D721Med (cell line): ENCODE data around the gene PRR27.

Experiments used
- DNase-seq: peaks from one replicate; pipeline ENCODE4 v3.0.0; 2011; ENCODE audit warnings: low spot score; ENCODE audit not compliant: insufficient read length
- FAIRE-seq: peaks from 2 replicates; lab custom pipeline; 2011; peaks lifted over from hg19 to GRCh38; lab: Jason Lieb, UNC
- TF ChIP-seq, protein P1 (sequence below): IDR thresholded peaks from 2 replicates; pipeline ENCODE4 v1.5.1; 2012; ENCODE audit warnings: mild to moderate bottlenecking, control low read depth; ENCODE audit not compliant: insufficient read depth; ENCODE audit errors: missing control alignments

The PRR27 gene

DNA sequence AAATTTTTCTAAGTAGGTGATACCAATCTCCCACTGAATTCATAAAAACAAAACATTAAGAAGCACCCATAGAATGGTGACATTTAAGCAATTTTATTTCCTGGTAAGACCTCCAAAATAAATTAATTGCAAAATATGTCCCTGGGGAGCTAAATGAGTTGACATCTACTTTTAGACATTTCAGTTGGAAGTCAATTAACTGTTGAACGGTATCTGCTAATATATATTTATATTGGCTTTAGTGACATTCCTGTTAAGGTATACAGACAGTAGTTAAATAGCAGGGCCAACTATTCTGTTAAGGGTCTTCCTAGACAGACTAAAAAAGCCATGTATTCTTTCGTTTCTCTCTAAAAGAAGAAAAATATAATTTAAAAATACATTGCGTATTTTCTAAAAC is at the start of gene PRR27:
Gene PRR27 (plus strand): TSS at position 301 of the 400 bp plus-strand sequence. CDS start 139 bp downstream, outside the sequence.
- DNase-seq (no peak), FAIRE-seq (no peak)
- TF ChIP-seq, protein P1, sequence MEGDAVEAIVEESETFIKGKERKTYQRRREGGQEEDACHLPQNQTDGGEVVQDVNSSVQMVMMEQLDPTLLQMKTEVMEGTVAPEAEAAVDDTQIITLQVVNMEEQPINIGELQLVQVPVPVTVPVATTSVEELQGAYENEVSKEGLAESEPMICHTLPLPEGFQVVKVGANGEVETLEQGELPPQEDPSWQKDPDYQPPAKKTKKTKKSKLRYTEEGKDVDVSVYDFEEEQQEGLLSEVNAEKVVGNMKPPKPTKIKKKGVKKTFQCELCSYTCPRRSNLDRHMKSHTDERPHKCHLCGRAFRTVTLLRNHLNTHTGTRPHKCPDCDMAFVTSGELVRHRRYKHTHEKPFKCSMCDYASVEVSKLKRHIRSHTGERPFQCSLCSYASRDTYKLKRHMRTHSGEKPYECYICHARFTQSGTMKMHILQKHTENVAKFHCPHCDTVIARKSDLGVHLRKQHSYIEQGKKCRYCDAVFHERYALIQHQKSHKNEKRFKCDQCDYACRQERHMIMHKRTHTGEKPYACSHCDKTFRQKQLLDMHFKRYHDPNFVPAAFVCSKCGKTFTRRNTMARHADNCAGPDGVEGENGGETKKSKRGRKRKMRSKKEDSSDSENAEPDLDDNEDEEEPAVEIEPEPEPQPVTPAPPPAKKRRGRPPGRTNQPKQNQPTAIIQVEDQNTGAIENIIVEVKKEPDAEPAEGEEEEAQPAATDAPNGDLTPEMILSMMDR: no peak

DNA sequence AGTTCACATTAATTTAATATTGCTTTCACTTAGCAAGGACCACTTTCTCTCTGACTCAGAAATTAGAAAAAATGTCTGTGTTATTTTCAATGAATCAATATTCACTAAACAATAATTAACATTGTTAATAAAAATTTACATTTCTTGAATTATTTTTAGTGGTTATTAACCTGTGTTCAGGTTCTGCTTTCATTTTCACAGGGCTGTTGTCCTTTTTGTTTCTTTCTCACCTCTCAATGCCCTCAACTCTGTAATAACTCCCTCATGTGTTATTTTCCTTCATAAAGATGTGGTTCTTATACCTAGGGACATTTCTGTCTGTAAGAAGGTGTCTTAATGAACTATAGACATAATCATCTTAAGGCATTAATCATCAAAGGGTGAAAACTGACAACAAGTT is 43.1 kb upstream of the PRR27 start:
- DNase-seq (no peak), FAIRE-seq (no peak)
- TF ChIP-seq, protein P1: no peak

DNA sequence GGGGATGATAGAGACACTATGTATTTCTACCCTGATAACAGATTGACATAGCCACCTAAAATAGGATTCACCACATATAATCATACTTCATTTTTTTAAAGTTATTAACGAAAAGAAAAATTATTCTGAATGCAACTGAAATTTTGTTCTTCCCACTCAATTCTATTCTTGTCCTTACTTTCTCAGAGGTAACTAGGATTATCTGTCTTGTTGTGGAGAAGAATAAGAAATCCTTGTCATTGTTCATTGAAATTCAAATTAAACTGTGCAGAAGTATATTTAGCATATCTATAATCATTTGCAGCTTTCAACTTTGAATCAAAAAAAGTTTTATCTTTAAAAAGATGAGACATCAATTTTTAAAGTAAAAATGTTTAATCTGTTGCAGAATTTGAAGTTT is 40.4 kb upstream of the PRR27 start:
- FAIRE-seq: no peak
- TF ChIP-seq, protein P1: no peak
- no peak for DNase-seq

DNA sequence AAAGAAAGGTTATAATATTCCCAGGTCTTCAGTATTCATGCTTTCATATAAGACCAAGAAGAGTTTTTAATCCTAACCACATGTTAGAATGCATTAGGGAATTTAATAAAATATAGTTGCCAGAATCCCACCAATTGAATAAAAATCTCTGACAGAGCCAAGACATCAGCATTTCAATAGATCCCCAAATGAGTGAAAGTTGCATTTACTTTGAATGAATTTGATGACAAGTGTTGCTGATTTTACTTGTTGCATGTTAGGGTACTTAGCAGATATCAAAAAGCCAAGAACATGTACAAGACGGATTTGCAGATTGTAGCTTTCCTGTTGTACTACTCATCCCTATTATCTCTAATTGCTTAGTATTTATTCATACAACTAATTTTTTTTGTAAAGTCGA is 39.9 kb upstream of the PRR27 start:
- no peak for FAIRE-seq
- TF ChIP-seq, protein P1: no peak
- no peak for DNase-seq

DNA sequence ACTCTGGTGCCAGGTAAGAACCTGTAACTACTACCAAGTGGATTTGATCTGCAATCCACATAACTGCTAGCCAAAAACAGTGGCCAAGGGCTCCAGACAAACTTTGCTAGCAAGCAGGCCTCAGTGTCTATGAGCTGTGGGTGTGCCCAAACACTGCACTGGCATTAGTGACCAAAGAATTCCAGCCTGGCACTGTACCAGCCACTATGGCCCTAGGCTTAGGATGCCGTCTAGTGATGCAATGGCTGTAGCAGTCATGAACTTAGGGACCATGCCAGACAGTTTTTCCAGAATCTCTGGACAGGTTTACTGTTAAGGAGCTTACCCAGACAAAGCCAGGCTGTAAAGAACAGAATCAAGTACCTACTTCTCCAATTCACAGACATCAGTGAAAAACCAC is 33.7 kb upstream of the PRR27 start:
- FAIRE-seq: no peak
- TF ChIP-seq, protein P1: no peak
- no peak for DNase-seq

DNA sequence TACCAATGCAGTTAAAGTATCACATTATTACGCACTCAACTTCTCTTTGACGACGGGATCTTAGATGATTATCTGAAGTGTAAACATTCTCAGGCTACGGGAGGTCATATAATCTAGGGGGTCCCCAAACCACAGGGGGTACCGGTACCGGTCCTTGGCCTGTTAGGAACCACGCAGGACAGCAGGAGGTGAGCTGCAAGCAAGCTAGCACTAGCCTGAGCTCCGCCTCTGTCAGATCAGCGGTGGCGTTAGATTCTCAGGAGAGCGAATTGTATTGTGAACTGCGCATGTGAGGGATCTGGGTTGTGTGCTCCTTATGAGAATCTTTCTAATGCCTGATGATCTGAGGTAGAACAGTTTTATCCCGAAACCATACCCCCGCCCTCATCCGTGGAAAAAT is 20.6 kb upstream of the PRR27 start:
- DNase-seq: no peak
- no peak for FAIRE-seq
- TF ChIP-seq, protein P1: no peak

DNA sequence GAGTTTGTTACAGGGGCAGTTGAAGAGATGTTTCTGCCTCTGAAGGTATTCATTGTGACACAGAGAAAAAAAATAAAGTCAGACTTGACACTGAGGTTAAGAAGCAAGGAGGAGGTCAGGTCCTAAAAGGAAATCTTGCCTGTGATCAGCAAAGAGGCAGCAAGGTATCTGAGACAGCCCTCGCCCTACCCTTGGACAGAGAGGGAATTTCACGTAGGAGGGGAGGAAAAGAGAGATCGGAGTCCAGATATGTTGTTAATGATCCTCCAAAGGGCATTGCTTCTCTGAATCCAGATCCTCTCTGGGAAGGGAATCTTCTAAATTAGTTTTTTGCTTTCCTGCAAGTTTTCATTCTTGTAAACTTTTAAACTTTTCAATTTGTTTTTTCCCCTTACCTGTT is 15.3 kb upstream of the PRR27 start:
- TF ChIP-seq, protein P1: no peak
- DNase-seq: no peak
- FAIRE-seq: no peak
